ENCODE data around the gene PPP1R3C.

GRCh38 chr10:91579329-91579985 is 53.4 kb downstream of the PPP1R3C start:
- TF ChIP-seq CTCF (IDR thresholded peaks at IDR 0.05; ENCODE audit: low read depth, low read length, poor library complexity, severe bottlenecking) (no peak), EZH2phosphoT487 (IDR thresholded peaks at IDR 0.05; ENCODE audit: borderline replicate concordance, low read length) (no peak)

Data from DOHH2 (cell line).